Activated naive CD8-positive, alpha-beta T cell treated with anti-CD3 and anti-CD28 coated beads, Interleukin-2, amount 10 ng/mL, durations not matched to agents 7 days and 5 days (primary cell): Measurements from ENCODE around the gene UTP15. TPM values are rescaled to one million over a fixed set of nuclear protein-coding genes. Genes with fewer than 3 reads are reported as not detected.

Experiments used
- ATAC-seq: fragments of 150-1000 bp; cut with Tn5 transposase; one replicate; pipeline ENCODE4 v1.10.0; 2021; ENCODE audit warnings: low read depth, moderate library complexity
- POLR2A ChIA-PET: fragments of 350-600 bp; sonication (Branson Sonifier 250); formaldehyde crosslinking; loops from one replicate; lab custom pipeline; 2021; ENCODE audit warnings: antibody characterized with exemption; lab: Charles Lee
- DNase-seq: peaks from one replicate; pipeline ENCODE4 v3.0.0; 2021
- H3K27ac Mint-ChIP-seq: one replicate; pipeline ENCODE4 v1.8.0; 2022; ENCODE audit warnings: mild to moderate bottlenecking, mixed read lengths
- H3K27me3 Mint-ChIP-seq: one replicate; pipeline ENCODE4 v1.8.0; 2022; ENCODE audit warnings: mild to moderate bottlenecking, moderate library complexity, mixed read lengths
- H3K36me3 Mint-ChIP-seq: one replicate; pipeline ENCODE4 v1.8.0; 2021; ENCODE audit warnings: mild to moderate bottlenecking, mixed read lengths
- H3K4me1 Mint-ChIP-seq: one replicate; pipeline ENCODE4 v1.8.0; 2021; ENCODE audit warnings: mixed read lengths
- H3K4me3 Mint-ChIP-seq: one replicate; pipeline ENCODE4 v1.8.0; 2022; ENCODE audit warnings: mild to moderate bottlenecking, moderate library complexity, mixed read lengths
- H3K9me3 Mint-ChIP-seq: one replicate; pipeline ENCODE4 v1.8.0; 2021; ENCODE audit warnings: mixed read lengths
- total RNA-seq, 2 experiments: library from RNA; stranded (reverse); gene quantifications; one replicate each; pipeline ENCODE4 v1.2.3, GENCODE V29; 2021

Gene UTP15
- total RNA-seq, 2 experiments from 2014 or later = 21.6 to 22.4 TPM

GRCh38 chr5:73542020-73542419 is 23.5 kb upstream of the UTP15 start:
- no peaks in the 10 kb centered on the region for H3K36me3 Mint-ChIP-seq
- H3K4me3 Mint-ChIP-seq = no peak overlapping the region
- ATAC-seq = no peak
- H3K9me3 Mint-ChIP-seq = no peaks in the 10 kb centered on the region
- DNase-seq = no peak
- POLR2A ChIA-PET = interaction anchor here (0.7 to 0.8 kb wide), 2 partner anchors 23 to 475 kb away, joined by 3 to 4 read pairs; partner anchors contain the start of gene ANKRA2
- no peak overlapping the region for H3K27ac Mint-ChIP-seq
- peaks cover 29% of the 10 kb centered on the region for H3K27me3 Mint-ChIP-seq
- peaks cover 2% of the 10 kb centered on the region for H3K4me1 Mint-ChIP-seq

- POLR2A ChIA-PET = no interaction called here
- peaks cover 31% of the 10 kb centered on the region for H3K27me3 Mint-ChIP-seq
- no peaks in the 10 kb centered on the region for H3K9me3 Mint-ChIP-seq
- ATAC-seq (no peak), DNase-seq (no peak)
- H3K36me3 Mint-ChIP-seq = no peaks in the 10 kb centered on the region
- peaks cover 2% of the 10 kb centered on the region for H3K4me1 Mint-ChIP-seq
- H3K27ac Mint-ChIP-seq = no peak overlapping the region
- H3K4me3 Mint-ChIP-seq = no peak overlapping the region
Measured at GRCh38 chr5:73544429-73545402, 20.8 kb upstream of the UTP15 start.

- H3K27ac Mint-ChIP-seq = no peak overlapping the region
- DNase-seq (no peak), ATAC-seq (no peak)
- no peak overlapping the region for H3K4me3 Mint-ChIP-seq
- no peaks in the 10 kb centered on the region for H3K36me3 Mint-ChIP-seq
- POLR2A ChIA-PET = no interaction called here
- peaks cover 2% of the 10 kb centered on the region for H3K4me1 Mint-ChIP-seq
- H3K9me3 Mint-ChIP-seq = no peaks in the 10 kb centered on the region
- peaks cover 28% of the 10 kb centered on the region for H3K27me3 Mint-ChIP-seq
Measured at GRCh38 chr5:73545403-73545779, 20.2 kb upstream of the UTP15 start.

GRCh38 chr5:73550016-73550415 is 15.5 kb upstream of the UTP15 start:
- Mint-ChIP-seq H3K27me3 (peaks cover 10% of the 10 kb centered on the region), H3K4me3 (no peak overlapping the region), H3K27ac (no peak overlapping the region), H3K9me3 (no peaks in the 10 kb centered on the region), H3K36me3 (peaks cover 6% of the 10 kb centered on the region), H3K4me1 (no peaks in the 10 kb centered on the region)
- ATAC-seq (no peak), DNase-seq (no peak)
- POLR2A ChIA-PET = no interaction called here

- ATAC-seq = no peak
- Mint-ChIP-seq H3K4me3 (no peak overlapping the region), H3K4me1 (no peaks in the 10 kb centered on the region), H3K36me3 (peaks cover 6% of the 10 kb centered on the region), H3K27me3 (peaks cover 10% of the 10 kb centered on the region), H3K9me3 (no peaks in the 10 kb centered on the region), H3K27ac (no peak overlapping the region)
- DNase-seq = no peak
- POLR2A ChIA-PET = no interaction called here
Measured at GRCh38 chr5:73552642-73553041, 12.9 kb upstream of the UTP15 start.

- ATAC-seq (no peak), DNase-seq (no peak)
- POLR2A ChIA-PET = no interaction called here
- Mint-ChIP-seq H3K36me3 (peaks cover 18% of the 10 kb centered on the region), H3K9me3 (no peaks in the 10 kb centered on the region), H3K27me3 (no peaks in the 10 kb centered on the region), H3K4me1 (peaks cover 15% of the 10 kb centered on the region), H3K4me3 (no peak overlapping the region), H3K27ac (no peak overlapping the region)
Measured at GRCh38 chr5:73558950-73559349, 6.6 kb upstream of the UTP15 start.

- no peak for ATAC-seq
- Mint-ChIP-seq H3K4me1 (peaks cover 23% of the 10 kb centered on the region), H3K4me3 (peak overlapping the region; percentile 89), H3K9me3 (no peaks in the 10 kb centered on the region), H3K36me3 (peaks cover 12% of the 10 kb centered on the region), H3K27me3 (no peaks in the 10 kb centered on the region), H3K27ac (peak overlapping the region; percentile 98)
- DNase-seq = no peak
- POLR2A ChIA-PET = interaction anchor here (1.4 to 2.4 kb wide), 2 partner anchors 66 to 714 kb away, joined by 3 to 17 read pairs; partner anchors contain the start of gene BTF3
Measured at GRCh38 chr5:73564018-73564417, 1.5 kb upstream of the UTP15 start.

- peaks cover 12% of the 10 kb centered on the region for H3K36me3 Mint-ChIP-seq
- DNase-seq = no peak
- H3K27me3 Mint-ChIP-seq = no peaks in the 10 kb centered on the region
- H3K27ac Mint-ChIP-seq = peak overlapping the region; percentile 98
- H3K9me3 Mint-ChIP-seq = no peaks in the 10 kb centered on the region
- no peak for ATAC-seq
- H3K4me3 Mint-ChIP-seq = peak overlapping the region; percentile 89
- POLR2A ChIA-PET = interaction anchor here (0.5 to 2.4 kb wide), 6 partner anchors 11 to 715 kb away, joined by 3 to 17 read pairs (median 3); partner anchors contain the start of gene BTF3
- H3K4me1 Mint-ChIP-seq = peaks cover 23% of the 10 kb centered on the region
Measured at GRCh38 chr5:73564675-73565074, 868 bp upstream of the UTP15 start.

GRCh38 chr5:73565969-73566547 is 515 bp downstream of the UTP15 start:
- no peak for ATAC-seq
- no peaks in the 10 kb centered on the region for H3K9me3 Mint-ChIP-seq
- peaks cover 7% of the 10 kb centered on the region for H3K36me3 Mint-ChIP-seq
- POLR2A ChIA-PET = interaction anchor here (2.4 kb wide), 1 partner anchor 68 kb away, joined by 17 read pairs; the partner anchor contains the start of gene BTF3
- peak overlapping the region; percentile 98 for H3K27ac Mint-ChIP-seq
- no peaks in the 10 kb centered on the region for H3K27me3 Mint-ChIP-seq
- peaks cover 19% of the 10 kb centered on the region for H3K4me1 Mint-ChIP-seq
- no peak for DNase-seq
- H3K4me3 Mint-ChIP-seq = peak overlapping the region; percentile 89

GRCh38 chr5:73582285-73583145 is 17.0 kb downstream of the UTP15 start:
- Mint-ChIP-seq H3K27ac (no peak overlapping the region), H3K4me3 (no peak overlapping the region), H3K4me1 (no peaks in the 10 kb centered on the region), H3K27me3 (no peaks in the 10 kb centered on the region), H3K36me3 (peaks cover 9% of the 10 kb centered on the region), H3K9me3 (no peaks in the 10 kb centered on the region)
- POLR2A ChIA-PET = no interaction called here
- ATAC-seq = no peak
- no peak for DNase-seq

- no peaks in the 10 kb centered on the region for H3K4me1 Mint-ChIP-seq
- no peaks in the 10 kb centered on the region for H3K27me3 Mint-ChIP-seq
- no peaks in the 10 kb centered on the region for H3K9me3 Mint-ChIP-seq
- no peak overlapping the region for H3K4me3 Mint-ChIP-seq
- DNase-seq (no peak), ATAC-seq (no peak)
- H3K36me3 Mint-ChIP-seq = peaks cover 2% of the 10 kb centered on the region
- no peak overlapping the region for H3K27ac Mint-ChIP-seq
- POLR2A ChIA-PET = no interaction called here
Measured at GRCh38 chr5:73587923-73588322, 22.4 kb downstream of the UTP15 start.

- ATAC-seq (no peak), DNase-seq (no peak)
- H3K4me1 Mint-ChIP-seq = no peaks in the 10 kb centered on the region
- no peak overlapping the region for H3K27ac Mint-ChIP-seq
- no peaks in the 10 kb centered on the region for H3K36me3 Mint-ChIP-seq
- H3K9me3 Mint-ChIP-seq = no peaks in the 10 kb centered on the region
- H3K27me3 Mint-ChIP-seq = peaks cover 4% of the 10 kb centered on the region
- H3K4me3 Mint-ChIP-seq = no peak overlapping the region
- POLR2A ChIA-PET = no interaction called here
Measured at GRCh38 chr5:73591102-73591695, 25.7 kb downstream of the UTP15 start.
